Measurements from ENCODE around the gene CNOT4. TPM values are rescaled to one million over a fixed set of nuclear protein-coding genes. Genes with fewer than 3 reads are reported as not detected.
A peak's percentile ranks its signal among the peaks of the same experiment; 100 is the strongest.

The CNOT4 gene
- total RNA-seq, 1 experiment from 2014 or later: 14.6 TPM

DNA sequence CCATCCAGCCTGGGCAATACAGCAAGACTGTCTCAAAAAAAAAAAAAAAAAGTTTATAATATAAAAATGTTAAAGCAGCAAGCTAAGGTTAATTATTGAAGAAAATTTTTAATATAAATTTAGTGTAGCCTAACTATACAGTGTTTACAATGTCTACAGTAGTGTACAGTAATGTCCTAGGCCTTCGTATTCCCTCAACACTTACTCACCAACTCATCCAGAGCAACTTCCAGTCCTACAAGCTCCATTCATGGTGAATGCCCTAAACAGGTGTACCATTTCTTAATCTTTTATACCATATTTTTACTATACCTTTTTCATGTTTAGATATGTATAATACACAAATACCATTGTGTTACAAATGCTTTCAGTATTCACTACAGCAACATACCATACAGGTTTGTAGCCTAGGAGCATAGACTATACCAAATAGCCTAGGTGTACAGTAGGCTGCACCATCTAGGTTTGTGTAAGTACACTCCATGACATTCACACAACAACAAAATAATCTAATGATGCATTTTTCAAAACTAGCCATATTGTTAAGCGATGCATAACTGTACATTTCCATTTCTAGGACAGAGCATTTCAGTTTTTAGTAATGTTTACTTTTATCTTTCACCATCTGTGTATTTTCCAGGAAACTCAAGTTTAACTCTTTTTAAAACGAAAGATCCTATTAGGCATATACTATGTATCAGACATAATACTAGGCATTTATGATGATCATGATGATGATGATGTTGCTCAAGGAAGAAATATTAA, 43.3 kb downstream of the CNOT4 start:
- POLR2A ChIA-PET: no interaction called here
- H3K9me3 Mint-ChIP-seq: no peaks in the 10 kb centered on the region
- DNase-seq (ENCODE audit: low spot score) (no peak), ATAC-seq (no peak)
- TF ChIP-seq CREM (CRISPR knock-in tag; IDR thresholded peaks at IDR 0.05) (no peak), NFATC4 (CRISPR knock-in tag; IDR thresholded peaks at IDR 0.05) (no peak), ZNF138 (CRISPR knock-in tag; conservative IDR thresholded peaks at IDR 0.05) (no peak), NFE2L1 (CRISPR knock-in tag; IDR thresholded peaks at IDR 0.05) (no peak), TEAD4 (CRISPR knock-in tag; IDR thresholded peaks at IDR 0.05) (no peak), SP1 (CRISPR knock-in tag; conservative IDR thresholded peaks at IDR 0.05) (no peak), TP53 (CRISPR knock-in tag; IDR thresholded peaks at IDR 0.05) (no peak), ZNF396 (CRISPR knock-in tag; IDR thresholded peaks at IDR 0.05; ENCODE audit: borderline replicate concordance) (no peak), FOXK1 (CRISPR knock-in tag; IDR thresholded peaks at IDR 0.05) (no peak)
- TF ChIP-seq, protein P1, sequence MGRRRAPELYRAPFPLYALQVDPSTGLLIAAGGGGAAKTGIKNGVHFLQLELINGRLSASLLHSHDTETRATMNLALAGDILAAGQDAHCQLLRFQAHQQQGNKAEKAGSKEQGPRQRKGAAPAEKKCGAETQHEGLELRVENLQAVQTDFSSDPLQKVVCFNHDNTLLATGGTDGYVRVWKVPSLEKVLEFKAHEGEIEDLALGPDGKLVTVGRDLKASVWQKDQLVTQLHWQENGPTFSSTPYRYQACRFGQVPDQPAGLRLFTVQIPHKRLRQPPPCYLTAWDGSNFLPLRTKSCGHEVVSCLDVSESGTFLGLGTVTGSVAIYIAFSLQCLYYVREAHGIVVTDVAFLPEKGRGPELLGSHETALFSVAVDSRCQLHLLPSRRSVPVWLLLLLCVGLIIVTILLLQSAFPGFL (CRISPR knock-in tag; IDR thresholded peaks at IDR 0.05; ENCODE audit: borderline replicate concordance): no peak
- TF ChIP-seq, protein P2, sequence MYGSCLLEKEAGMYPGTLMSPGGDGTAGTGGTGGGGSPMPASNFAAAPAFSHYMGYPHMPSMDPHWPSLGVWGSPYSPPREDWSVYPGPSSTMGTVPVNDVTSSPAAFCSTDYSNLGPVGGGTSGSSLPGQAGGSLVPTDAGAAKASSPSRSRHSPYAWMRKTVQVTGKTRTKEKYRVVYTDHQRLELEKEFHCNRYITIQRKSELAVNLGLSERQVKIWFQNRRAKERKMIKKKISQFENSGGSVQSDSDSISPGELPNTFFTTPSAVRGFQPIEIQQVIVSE (CRISPR knock-in tag; IDR thresholded peaks at IDR 0.05; ENCODE audit: borderline replicate concordance): no peak
- TF ChIP-seq, protein P3, sequence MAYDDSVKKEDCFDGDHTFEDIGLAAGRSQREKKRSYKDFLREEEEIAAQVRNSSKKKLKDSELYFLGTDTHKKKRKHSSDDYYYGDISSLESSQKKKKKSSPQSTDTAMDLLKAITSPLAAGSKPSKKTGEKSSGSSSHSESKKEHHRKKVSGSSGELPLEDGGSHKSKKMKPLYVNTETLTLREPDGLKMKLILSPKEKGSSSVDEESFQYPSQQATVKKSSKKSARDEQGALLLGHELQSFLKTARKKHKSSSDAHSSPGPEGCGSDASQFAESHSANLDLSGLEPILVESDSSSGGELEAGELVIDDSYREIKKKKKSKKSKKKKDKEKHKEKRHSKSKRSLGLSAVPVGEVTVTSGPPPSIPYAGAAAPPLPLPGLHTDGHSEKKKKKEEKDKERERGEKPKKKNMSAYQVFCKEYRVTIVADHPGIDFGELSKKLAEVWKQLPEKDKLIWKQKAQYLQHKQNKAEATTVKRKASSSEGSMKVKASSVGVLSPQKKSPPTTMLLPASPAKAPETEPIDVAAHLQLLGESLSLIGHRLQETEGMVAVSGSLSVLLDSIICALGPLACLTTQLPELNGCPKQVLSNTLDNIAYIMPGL (CRISPR knock-in tag; IDR thresholded peaks at IDR 0.05): no peak
- TF ChIP-seq, protein P4, sequence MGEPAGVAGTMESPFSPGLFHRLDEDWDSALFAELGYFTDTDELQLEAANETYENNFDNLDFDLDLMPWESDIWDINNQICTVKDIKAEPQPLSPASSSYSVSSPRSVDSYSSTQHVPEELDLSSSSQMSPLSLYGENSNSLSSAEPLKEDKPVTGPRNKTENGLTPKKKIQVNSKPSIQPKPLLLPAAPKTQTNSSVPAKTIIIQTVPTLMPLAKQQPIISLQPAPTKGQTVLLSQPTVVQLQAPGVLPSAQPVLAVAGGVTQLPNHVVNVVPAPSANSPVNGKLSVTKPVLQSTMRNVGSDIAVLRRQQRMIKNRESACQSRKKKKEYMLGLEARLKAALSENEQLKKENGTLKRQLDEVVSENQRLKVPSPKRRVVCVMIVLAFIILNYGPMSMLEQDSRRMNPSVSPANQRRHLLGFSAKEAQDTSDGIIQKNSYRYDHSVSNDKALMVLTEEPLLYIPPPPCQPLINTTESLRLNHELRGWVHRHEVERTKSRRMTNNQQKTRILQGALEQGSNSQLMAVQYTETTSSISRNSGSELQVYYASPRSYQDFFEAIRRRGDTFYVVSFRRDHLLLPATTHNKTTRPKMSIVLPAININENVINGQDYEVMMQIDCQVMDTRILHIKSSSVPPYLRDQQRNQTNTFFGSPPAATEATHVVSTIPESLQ (CRISPR knock-in tag; IDR thresholded peaks at IDR 0.05): no peak
- H3K27me3 Mint-ChIP-seq (ENCODE audit: low read depth): no peaks in the 10 kb centered on the region
- no peak overlapping the region for H3K27ac Mint-ChIP-seq
- CTCF ChIA-PET: interaction anchor here (0.6 to 1.5 kb wide), 2 partner anchors 185 to 245 kb away, joined by 3 read pairs; no protein-coding TSS in a partner anchor
- no peak overlapping the region for H3K4me3 Mint-ChIP-seq
- peaks cover 7% of the 10 kb centered on the region; the same call in 1 of the 2 replicates for H3K4me1 Mint-ChIP-seq
- no peaks in the 10 kb centered on the region for H3K36me3 Mint-ChIP-seq

DNA sequence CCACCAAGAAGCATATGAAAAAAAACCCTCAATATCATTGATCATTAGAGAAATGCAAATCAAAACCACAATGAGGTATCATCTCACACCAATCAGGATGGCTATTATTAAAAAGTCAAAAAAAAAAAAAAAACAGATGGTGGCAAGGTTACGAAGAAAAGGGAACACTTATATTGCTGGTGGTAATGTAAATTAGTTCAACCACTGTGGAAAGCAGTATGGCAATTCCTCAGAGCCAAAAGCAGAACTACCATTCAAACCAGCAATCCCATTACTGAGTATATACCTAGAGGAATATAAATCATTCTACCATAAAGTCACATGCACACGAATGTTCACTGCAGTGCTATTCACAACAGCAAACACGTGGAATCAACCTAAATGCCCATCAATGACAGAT, 46.0 kb downstream of the CNOT4 start:
- no peak overlapping the region for H3K27ac Mint-ChIP-seq
- no peak for TF ChIP-seq FOXJ3 (CRISPR knock-in tag; IDR thresholded peaks at IDR 0.05; ENCODE audit: borderline replicate concordance)
- no peaks in the 10 kb centered on the region for H3K27me3 Mint-ChIP-seq (ENCODE audit: low read depth)
- H3K36me3 Mint-ChIP-seq: no peaks in the 10 kb centered on the region
- CTCF ChIA-PET: no interaction called here
- no peak overlapping the region for H3K4me3 Mint-ChIP-seq
- POLR2A ChIA-PET: no interaction called here
- H3K9me3 Mint-ChIP-seq: no peaks in the 10 kb centered on the region
- peaks cover 13% of the 10 kb centered on the region for H3K4me1 Mint-ChIP-seq
- DNase-seq (ENCODE audit: low spot score) (no peak), ATAC-seq (no peak)

DNA sequence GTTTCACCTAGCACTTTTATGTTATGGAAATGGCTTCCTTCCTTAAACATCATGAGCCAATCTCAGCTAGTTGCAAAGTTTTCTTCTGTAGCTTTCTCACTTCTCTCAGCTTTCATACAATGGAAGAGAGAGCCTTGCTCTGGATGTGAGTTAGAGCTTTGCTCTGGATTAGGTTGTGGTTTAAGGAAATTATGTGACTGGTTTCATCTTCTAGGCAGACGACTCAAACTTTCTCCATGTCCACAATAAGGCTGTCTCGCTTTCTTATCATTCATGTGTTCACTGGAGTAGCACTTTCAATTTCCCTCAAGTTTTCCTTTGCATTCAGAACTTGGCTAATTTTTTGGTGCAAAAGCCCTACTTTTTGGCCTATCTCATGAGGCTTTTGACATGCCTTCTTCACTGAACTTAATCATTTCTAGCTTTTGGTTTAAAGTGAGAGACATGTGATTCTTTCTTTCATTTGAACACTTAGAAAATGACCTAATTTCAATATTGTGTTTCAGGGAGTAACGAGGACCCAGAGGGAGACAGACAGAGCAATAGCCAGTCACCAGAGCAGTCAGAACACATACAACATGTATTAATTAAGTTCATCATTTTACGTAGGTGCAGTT, 49.8 kb downstream of the CNOT4 start:
- Mint-ChIP-seq H3K27ac (peak overlapping the region; percentile 64; the same call in 1 of the 2 replicates), H3K27me3 (ENCODE audit: low read depth) (no peaks in the 10 kb centered on the region), H3K36me3 (no peaks in the 10 kb centered on the region), H3K9me3 (no peaks in the 10 kb centered on the region), H3K4me3 (no peak overlapping the region), H3K4me1 (peaks cover 13% of the 10 kb centered on the region)
- DNase-seq (ENCODE audit: low spot score) (no peak), ATAC-seq (no peak)
- POLR2A ChIA-PET: no interaction called here
- CTCF ChIA-PET: interaction anchor here (1.6 kb wide), 1 partner anchor 45 kb away, joined by 3 read pairs; no protein-coding TSS in a partner anchor
- TF ChIP-seq JAZF1 (CRISPR knock-in tag; IDR thresholded peaks at IDR 0.05) (no peak), ZNF219 (CRISPR knock-in tag; IDR thresholded peaks at IDR 0.05; ENCODE audit: borderline replicate concordance) (no peak), GRHL2 (CRISPR knock-in tag; IDR thresholded peaks at IDR 0.05; ENCODE audit: insufficient replicate concordance, severe bottlenecking) (no peak), CREB1 (CRISPR knock-in tag; IDR thresholded peaks at IDR 0.05) (no peak), ETV6 (CRISPR knock-in tag; IDR thresholded peaks at IDR 0.05) (no peak), FOXK1 (CRISPR knock-in tag; IDR thresholded peaks at IDR 0.05) (no peak), ELF4 (CRISPR knock-in tag; IDR thresholded peaks at IDR 0.05; ENCODE audit: low read depth) (no peak), ZNF138 (CRISPR knock-in tag; conservative IDR thresholded peaks at IDR 0.05) (no peak), FOXP1 (CRISPR knock-in tag; IDR thresholded peaks at IDR 0.05; ENCODE audit: borderline replicate concordance) (no peak)
- TF ChIP-seq, protein P2 (CRISPR knock-in tag; IDR thresholded peaks at IDR 0.05; ENCODE audit: borderline replicate concordance): no peak
- TF ChIP-seq, protein P5, sequence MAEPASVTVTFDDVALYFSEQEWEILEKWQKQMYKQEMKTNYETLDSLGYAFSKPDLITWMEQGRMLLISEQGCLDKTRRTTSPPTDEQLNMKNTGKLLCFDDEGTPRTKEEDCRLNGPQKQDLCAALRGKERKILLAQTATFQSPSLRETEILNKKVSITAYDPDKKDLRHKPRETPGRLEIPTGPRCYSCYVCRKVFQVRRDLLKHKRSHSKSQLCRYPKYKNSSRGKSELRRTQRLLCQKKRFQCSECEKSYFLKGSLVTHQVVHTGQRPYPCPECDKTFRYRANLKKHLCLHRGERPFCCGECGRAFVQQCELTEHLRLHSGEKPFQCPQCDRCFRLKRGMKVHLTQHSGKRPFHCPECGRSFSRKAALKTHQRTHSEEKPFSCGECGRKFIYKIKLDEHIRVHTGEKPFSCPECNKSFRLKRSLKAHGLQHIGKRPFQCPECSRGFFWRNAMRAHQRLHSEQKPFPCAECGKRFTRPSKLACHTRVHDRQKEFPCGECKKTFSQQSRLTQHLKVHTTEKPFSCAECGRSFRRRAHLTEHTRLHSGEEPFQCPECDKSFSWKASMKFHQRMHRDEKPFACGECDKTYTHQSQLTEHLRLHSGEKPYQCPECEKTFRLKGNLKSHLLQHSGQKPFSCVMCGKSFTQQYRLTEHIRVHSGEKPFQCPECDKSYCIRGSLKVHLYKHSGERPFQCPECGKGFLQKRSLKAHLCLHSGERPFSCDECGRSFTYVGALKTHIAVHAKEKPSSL (CRISPR knock-in tag; conservative IDR thresholded peaks at IDR 0.05): no peak

Data from WTC11 (cell line).